ENCODE data around the gene ZNF483. TPM values are rescaled to one million over a fixed set of nuclear protein-coding genes. Genes with fewer than 3 reads are reported as not detected.

The ZNF483 gene
- total and polyA plus RNA-seq, 9 of the 15 experiments (the other 6 are each of a cell fraction or from before 2014, with no cell fraction given) = 0.04 to 1.0 (median 0.38) TPM

DNA sequence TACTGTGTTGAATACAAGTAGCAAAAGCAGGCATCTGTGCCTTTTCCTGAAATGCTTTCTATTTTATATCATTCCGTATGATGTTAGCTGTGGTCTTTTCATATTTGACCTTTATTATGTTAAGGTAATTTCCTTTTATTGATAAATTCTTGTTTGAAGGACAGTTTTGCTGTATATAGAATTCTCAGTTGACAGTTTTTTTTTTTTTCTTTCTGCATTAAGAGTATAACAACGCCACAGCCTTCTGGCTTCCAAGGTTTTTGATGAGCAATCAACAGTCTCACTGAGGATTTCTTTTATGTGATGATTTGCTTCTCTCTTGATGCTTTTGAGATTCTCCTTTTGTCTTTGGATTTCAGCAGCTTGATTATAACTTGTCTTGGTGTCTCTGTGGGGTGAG lies 23.6 kb downstream of the ZNF483 start:
- no peak for ATAC-seq
- Histone ChIP-seq H3K4me3 (no peak overlapping the region), H2AFZ (ENCODE audit: low read depth, low read length) (no peak overlapping the region), H3K9me1 (ENCODE audit: control insufficient read depth, insufficient read depth, low read length) (no peaks in the 10 kb centered on the region), H3K4me2 (ENCODE audit: insufficient read depth, low read length) (no peak overlapping the region), H4K20me1 (replicated peaks; ENCODE audit: control insufficient read depth, insufficient read depth, low read length) (no peaks in the 10 kb centered on the region), H3K9ac (ENCODE audit: insufficient read depth in 1 of 2, low read depth in 2 of 2, low read length in 2 of 2) (no peak overlapping the region), H3K27me3 (ENCODE audit: control insufficient read depth in 2 of 2, insufficient read depth in 2 of 2, low read length in 2 of 2) (no peaks in the 10 kb centered on the region), H3K79me2 (ENCODE audit: control insufficient read depth, insufficient read depth, low read length) (no peaks in the 10 kb centered on the region), H3K4me1 (replicated peaks in 1 of 2; ENCODE audit: control insufficient read depth in 2 of 2, insufficient read depth in 2 of 2, low read length in 2 of 2) (no peaks in the 10 kb centered on the region), H3K27ac (ENCODE audit: extremely low read depth, low read depth, low read length) (no peak overlapping the region), H3K9me3 (replicated peaks; ENCODE audit: control insufficient read depth, insufficient read depth, low read depth, low read length) (peaks cover 3% of the 10 kb centered on the region; the same call in 1 of the 2 replicates), H3K36me3 (ENCODE audit: control insufficient read depth, insufficient read depth, low read length) (no peaks in the 10 kb centered on the region)
- WGBS (ENCODE audit: insufficient coverage, low coverage, missing lambda C conversion rate) = 0% methylated on average over 2 of the region's 2 CpGs
- in situ Hi-C loops (cut with MboI) (no loop called here), intact Hi-C loops (cut with micrococcal nuclease) (no loop called here)
- DNase-seq (ENCODE audit: extremely low read depth in 1 of 4, low spot score in 3 of 4) = no peak
- no peak for TF ChIP-seq NELFE (IDR thresholded peaks at IDR 0.05; ENCODE audit: insufficient read depth, insufficient read length)
- no peak for TF ChIP-seq NFE2L1 (tag; IDR thresholded peaks at IDR 0.05; ENCODE audit: borderline replicate concordance, low read depth)
- no peak for TF ChIP-seq ZNF589 (CRISPR knock-in tag; IDR thresholded peaks at IDR 0.05; ENCODE audit: low read depth)
- no peak for TF ChIP-seq TEAD2 (tag; IDR thresholded peaks at IDR 0.05)
- TF ChIP-seq, protein P1, sequence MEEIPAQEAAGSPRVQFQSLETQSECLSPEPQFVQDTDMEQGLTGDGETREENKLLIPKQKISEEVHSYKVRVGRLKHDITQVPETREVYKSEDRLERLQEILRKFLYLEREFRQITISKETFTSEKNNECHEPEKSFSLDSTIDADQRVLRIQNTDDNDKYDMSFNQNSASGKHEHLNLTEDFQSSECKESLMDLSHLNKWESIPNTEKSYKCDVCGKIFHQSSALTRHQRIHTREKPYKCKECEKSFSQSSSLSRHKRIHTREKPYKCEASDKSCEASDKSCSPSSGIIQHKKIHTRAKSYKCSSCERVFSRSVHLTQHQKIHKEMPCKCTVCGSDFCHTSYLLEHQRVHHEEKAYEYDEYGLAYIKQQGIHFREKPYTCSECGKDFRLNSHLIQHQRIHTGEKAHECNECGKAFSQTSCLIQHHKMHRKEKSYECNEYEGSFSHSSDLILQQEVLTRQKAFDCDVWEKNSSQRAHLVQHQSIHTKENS (CRISPR knock-in tag; IDR thresholded peaks at IDR 0.05) = no peak
- TF ChIP-seq ZNF785 (CRISPR knock-in tag; IDR thresholded peaks at IDR 0.05) = no peak
- TF ChIP-seq HNRNPK (IDR thresholded peaks at IDR 0.05; ENCODE audit: low read depth, low read length, poor library complexity, severe bottlenecking) = no peak
- TF ChIP-seq CSDE1 (IDR thresholded peaks at IDR 0.05) = no peak
- TF ChIP-seq, protein P2, sequence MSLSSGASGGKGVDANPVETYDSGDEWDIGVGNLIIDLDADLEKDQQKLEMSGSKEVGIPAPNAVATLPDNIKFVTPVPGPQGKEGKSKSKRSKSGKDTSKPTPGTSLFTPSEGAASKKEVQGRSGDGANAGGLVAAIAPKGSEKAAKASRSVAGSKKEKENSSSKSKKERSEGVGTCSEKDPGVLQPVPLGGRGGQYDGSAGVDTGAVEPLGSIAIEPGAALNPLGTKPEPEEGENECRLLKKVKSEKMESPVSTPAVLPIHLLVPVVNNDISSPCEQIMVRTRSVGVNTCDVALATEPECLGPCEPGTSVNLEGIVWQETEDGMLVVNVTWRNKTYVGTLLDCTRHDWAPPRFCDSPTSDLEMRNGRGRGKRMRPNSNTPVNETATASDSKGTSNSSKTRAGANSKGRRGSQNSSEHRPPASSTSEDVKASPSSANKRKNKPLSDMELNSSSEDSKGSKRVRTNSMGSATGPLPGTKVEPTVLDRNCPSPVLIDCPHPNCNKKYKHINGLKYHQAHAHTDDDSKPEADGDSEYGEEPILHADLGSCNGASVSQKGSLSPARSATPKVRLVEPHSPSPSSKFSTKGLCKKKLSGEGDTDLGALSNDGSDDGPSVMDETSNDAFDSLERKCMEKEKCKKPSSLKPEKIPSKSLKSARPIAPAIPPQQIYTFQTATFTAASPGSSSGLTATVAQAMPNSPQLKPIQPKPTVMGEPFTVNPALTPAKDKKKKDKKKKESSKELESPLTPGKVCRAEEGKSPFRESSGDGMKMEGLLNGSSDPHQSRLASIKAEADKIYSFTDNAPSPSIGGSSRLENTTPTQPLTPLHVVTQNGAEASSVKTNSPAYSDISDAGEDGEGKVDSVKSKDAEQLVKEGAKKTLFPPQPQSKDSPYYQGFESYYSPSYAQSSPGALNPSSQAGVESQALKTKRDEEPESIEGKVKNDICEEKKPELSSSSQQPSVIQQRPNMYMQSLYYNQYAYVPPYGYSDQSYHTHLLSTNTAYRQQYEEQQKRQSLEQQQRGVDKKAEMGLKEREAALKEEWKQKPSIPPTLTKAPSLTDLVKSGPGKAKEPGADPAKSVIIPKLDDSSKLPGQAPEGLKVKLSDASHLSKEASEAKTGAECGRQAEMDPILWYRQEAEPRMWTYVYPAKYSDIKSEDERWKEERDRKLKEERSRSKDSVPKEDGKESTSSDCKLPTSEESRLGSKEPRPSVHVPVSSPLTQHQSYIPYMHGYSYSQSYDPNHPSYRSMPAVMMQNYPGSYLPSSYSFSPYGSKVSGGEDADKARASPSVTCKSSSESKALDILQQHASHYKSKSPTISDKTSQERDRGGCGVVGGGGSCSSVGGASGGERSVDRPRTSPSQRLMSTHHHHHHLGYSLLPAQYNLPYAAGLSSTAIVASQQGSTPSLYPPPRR (CRISPR knock-in tag; IDR thresholded peaks at IDR 0.05; ENCODE audit: borderline replicate concordance) = no peak
- TF ChIP-seq ZNF431 (CRISPR knock-in tag; IDR thresholded peaks at IDR 0.05) = no peak
- no peak for TF ChIP-seq EGR1 (conservative IDR thresholded peaks at IDR 0.05)
- no peak for TF ChIP-seq FOXK2 (conservative IDR thresholded peaks at IDR 0.05 in 1 of 2, IDR thresholded peaks at IDR 0.05 in 1 of 2; ENCODE audit: low read depth in 2 of 2)
- TF ChIP-seq RB1 (IDR thresholded peaks at IDR 0.05; ENCODE audit: low read depth) = no peak
- TF ChIP-seq GTF2A2 (tag; IDR thresholded peaks at IDR 0.05) = no peak
- BruUV-seq (replicated peaks) = no TSS peak
- no peak for FAIRE-seq
- POLR2A ChIA-PET = no interaction called here
- CTCF ChIA-PET (ENCODE audit: low intra/inter-chr PET ratio) = no interaction called here

All from K562 (cell line).